HepG2 (cell line): ENCODE data around the gene CDC34. TPM values are rescaled to one million over a fixed set of nuclear protein-coding genes. Genes with fewer than 3 reads are reported as not detected.
A peak's percentile ranks its signal among the peaks of the same experiment; 100 is the strongest.

Experiments
- GPN1 ChIP-seq: sonication (generic); formaldehyde crosslinking; IDR thresholded peaks from 2 replicates; pipeline ENCODE4 v1.5.1; 2020; ENCODE audit warnings: missing genetic modification reagents, borderline replicate concordance
- MED1 ChIP-seq: sonication (generic); formaldehyde crosslinking; IDR thresholded peaks from 2 replicates; pipeline ENCODE4 v1.4.0; 2020; ENCODE audit warnings: missing genetic modification reagents
- NFKB2 ChIP-seq: sonication (generic); formaldehyde crosslinking; IDR thresholded peaks from 2 replicates; pipeline ENCODE4 v1.4.0; 2020; ENCODE audit warnings: missing genetic modification reagents, borderline replicate concordance
- NFYB ChIP-seq: sonication (generic); formaldehyde crosslinking; IDR thresholded peaks from 2 replicates; pipeline ENCODE4 v1.4.0; 2020; ENCODE audit warnings: missing genetic modification reagents
- PHF5A ChIP-seq: IDR thresholded peaks from one replicate; pipeline ENCODE4 v1.6.1; 2018; ENCODE audit warnings: low read depth, missing genetic modification reagents; ENCODE audit not compliant: unreplicated experiment
- POLR2A ChIP-seq, 2 experiments: IDR thresholded peaks; 2 replicates each; pipeline ENCODE4 v1.6.1; 2011; ENCODE audit warnings: low read depth in 2 of 2, low read length in 2 of 2, mild to moderate bottlenecking in 1 of 2, moderate library complexity in 1 of 2; ENCODE audit not compliant: insufficient read depth in 1 of 2
- SP1 ChIP-seq, 2 experiments: fragments of 450-650 bp in 1 of 2; sonication (generic) in 1 of 2; formaldehyde crosslinking in 1 of 2; IDR thresholded peaks; 2 replicates each; pipeline versions ENCODE4 v1.4.0 to v1.6.1; 2016 to 2020; ENCODE audit warnings: missing genetic modification reagents in 1 of 2
- YY1 ChIP-seq: IDR thresholded peaks from 2 replicates; pipeline ENCODE4 v1.6.1; 2011; ENCODE audit warnings: low read length, low read depth, moderate library complexity, mild to moderate bottlenecking; ENCODE audit not compliant: insufficient read depth, insufficient replicate concordance
- ZBTB7A ChIP-seq: sonication (generic); formaldehyde crosslinking; IDR thresholded peaks from 2 replicates; pipeline ENCODE4 v1.8.0; 2022; ENCODE audit warnings: mild to moderate bottlenecking, missing genetic modification reagents
- ZNF274 ChIP-seq: sonication (generic); formaldehyde crosslinking; IDR thresholded peaks from 2 replicates; pipeline ENCODE4 v1.5.1; 2020; ENCODE audit warnings: mild to moderate bottlenecking, missing genetic modification reagents
- ZNF674 ChIP-seq: sonication (generic); formaldehyde crosslinking; IDR thresholded peaks from 2 replicates; pipeline ENCODE4 v1.5.0; 2020; ENCODE audit warnings: low read depth, mild to moderate bottlenecking, missing genetic modification reagents
- ZNF768 ChIP-seq: sonication (generic); formaldehyde crosslinking; IDR thresholded peaks from 2 replicates; pipeline ENCODE4 v1.4.0; 2020; ENCODE audit warnings: missing genetic modification reagents
- polyA plus RNA-seq, 8 experiments: library from polyadenylated mRNA; depleted of rRNA in 3 of 8; stranded (reverse) in 7 of 8; unstranded in 1 of 8; fragments of >200 nt; fragmentation: Illumina TruSeq in 4 of 8; extraction: Trizol in 4 of 8; gene quantifications; 2 replicates each; pipeline versions ENCODE4 v1.2.1 to v1.2.3, GENCODE V29; 2011 to 2016; ENCODE audit warnings: low read depth in 4 of 8, missing spikeins in 1 of 8, mixed read lengths in 1 of 8; ENCODE audit not compliant: insufficient read depth in 1 of 8
- total RNA-seq, 5 experiments: library from RNA; depleted of rRNA; stranded (reverse); fragments of >200 nt; fragmentation: Illumina TruSeq; extraction: Trizol; gene quantifications; 2 replicates each; pipeline ENCODE4 v1.2.3, GENCODE V29; 2016; ENCODE audit warnings: low read depth in 1 of 5
- TF ChIP-seq, protein P1 (sequence below): sonication (generic); formaldehyde crosslinking; IDR thresholded peaks from 2 replicates; pipeline ENCODE4 v1.5.0; 2020; ENCODE audit warnings: mild to moderate bottlenecking, missing genetic modification reagents, borderline replicate concordance
- TF ChIP-seq, protein P2 (sequence below), 2 experiments: sonication (generic) in 1 of 2; formaldehyde crosslinking in 1 of 2; IDR thresholded peaks; 2 replicates each; pipeline versions ENCODE4 v1.6.1 to v1.9.0; 2014 to 2022; ENCODE audit warnings: antibody characterized with exemption in 1 of 2, borderline replicate concordance in 1 of 2, inconsistent platforms in 1 of 2, low read depth in 1 of 2, missing genetic modification reagents in 1 of 2
- TF ChIP-seq, protein P3 (sequence below): IDR thresholded peaks from 2 replicates; pipeline ENCODE4 v1.6.1; 2012; ENCODE audit warnings: inconsistent platforms
- TF ChIP-seq, protein P4 (sequence below): IDR thresholded peaks from 2 replicates; pipeline ENCODE4 v1.6.1; 2016
- TF ChIP-seq, protein P5 (sequence below), 2 experiments: sonication (generic) in 1 of 2; formaldehyde crosslinking in 1 of 2; IDR thresholded peaks; 2 replicates each; pipeline versions ENCODE4 v1.4.0 to v1.6.1; 2018 to 2020; ENCODE audit warnings: missing genetic modification reagents in 2 of 2, borderline replicate concordance in 1 of 2, low read depth in 1 of 2, mild to moderate bottlenecking in 1 of 2, missing biosample characterization in 1 of 2

Gene CDC34
- total and polyA plus RNA-seq, 2 of the 13 experiments (the other 11 are each of a cell fraction or from before 2014, with no cell fraction given), result 138 to 150 TPM

DNA sequence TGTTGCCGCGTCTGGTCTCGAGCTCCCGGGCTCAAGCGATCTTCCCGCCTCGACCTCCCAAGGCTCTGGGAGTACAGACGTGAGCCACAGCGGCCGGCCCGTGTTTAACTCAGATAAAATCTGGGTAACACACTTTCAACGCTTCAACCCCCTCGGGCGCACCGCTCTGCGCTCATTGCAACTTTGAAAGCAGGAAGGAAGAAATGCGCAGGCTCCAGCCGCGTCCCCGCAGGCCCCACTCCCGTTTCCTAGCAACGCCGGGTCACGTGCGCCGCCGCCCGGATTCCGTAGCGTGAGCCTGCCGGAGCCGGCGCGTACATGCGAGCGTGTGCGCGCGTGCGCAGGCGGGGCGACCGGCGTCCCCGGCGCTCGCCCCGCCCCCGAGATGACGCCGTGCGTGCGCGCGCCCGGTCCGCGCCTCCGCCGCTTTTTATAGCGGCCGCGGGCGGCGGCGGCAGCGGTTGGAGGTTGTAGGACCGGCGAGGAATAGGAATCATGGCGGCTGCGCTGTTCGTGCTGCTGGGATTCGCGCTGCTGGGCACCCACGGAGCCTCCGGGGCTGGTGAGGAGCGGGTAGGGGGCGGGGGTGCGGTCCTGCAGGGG, 40.7 kb downstream of the CDC34 start, which contains the start of gene BSG (continued):
- TF ChIP-seq, protein P1, sequence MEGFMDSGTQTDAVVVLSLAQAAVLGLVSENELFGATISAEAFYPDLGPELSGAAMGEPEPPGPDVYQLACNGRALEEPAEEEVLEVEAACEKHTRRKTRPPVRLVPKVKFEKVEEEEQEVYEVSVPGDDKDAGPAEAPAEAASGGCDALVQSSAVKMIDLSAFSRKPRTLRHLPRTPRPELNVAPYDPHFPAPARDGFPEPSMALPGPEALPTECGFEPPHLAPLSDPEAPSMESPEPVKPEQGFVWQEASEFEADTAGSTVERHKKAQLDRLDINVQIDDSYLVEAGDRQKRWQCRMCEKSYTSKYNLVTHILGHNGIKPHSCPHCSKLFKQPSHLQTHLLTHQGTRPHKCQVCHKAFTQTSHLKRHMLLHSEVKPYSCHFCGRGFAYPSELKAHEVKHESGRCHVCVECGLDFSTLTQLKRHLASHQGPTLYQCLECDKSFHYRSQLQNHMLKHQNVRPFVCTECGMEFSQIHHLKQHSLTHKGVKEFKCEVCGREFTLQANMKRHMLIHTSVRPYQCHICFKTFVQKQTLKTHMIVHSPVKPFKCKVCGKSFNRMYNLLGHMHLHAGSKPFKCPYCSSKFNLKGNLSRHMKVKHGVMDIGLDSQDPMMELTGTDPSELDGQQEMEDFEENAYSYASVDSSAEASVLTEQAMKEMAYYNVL (CRISPR knock-in tag), result no peak
- TF ChIP-seq, protein P2, sequence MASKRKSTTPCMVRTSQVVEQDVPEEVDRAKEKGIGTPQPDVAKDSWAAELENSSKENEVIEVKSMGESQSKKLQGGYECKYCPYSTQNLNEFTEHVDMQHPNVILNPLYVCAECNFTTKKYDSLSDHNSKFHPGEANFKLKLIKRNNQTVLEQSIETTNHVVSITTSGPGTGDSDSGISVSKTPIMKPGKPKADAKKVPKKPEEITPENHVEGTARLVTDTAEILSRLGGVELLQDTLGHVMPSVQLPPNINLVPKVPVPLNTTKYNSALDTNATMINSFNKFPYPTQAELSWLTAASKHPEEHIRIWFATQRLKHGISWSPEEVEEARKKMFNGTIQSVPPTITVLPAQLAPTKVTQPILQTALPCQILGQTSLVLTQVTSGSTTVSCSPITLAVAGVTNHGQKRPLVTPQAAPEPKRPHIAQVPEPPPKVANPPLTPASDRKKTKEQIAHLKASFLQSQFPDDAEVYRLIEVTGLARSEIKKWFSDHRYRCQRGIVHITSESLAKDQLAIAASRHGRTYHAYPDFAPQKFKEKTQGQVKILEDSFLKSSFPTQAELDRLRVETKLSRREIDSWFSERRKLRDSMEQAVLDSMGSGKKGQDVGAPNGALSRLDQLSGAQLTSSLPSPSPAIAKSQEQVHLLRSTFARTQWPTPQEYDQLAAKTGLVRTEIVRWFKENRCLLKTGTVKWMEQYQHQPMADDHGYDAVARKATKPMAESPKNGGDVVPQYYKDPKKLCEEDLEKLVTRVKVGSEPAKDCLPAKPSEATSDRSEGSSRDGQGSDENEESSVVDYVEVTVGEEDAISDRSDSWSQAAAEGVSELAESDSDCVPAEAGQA (IDR thresholded peaks at IDR 0.05; ENCODE audit: low read depth), result no peak
- TF ChIP-seq, protein P2 (CRISPR knock-in tag; IDR thresholded peaks at IDR 0.05; ENCODE audit: borderline replicate concordance), result no peak
- TF ChIP-seq MED1 (CRISPR knock-in tag) (peak; percentile 71), SP1 (IDR thresholded peaks at IDR 0.05) (no peak), SP1 (CRISPR knock-in tag; IDR thresholded peaks at IDR 0.05) (peak; percentile 69; the same call in 1 of the 2 replicates), ZBTB7A (CRISPR knock-in tag) (no peak; the same call in 1 of the 2 replicates), ZNF274 (CRISPR knock-in tag) (0 out of 2 replicates have a peak, but pooled peaks have one; percentile 23), ZNF674 (CRISPR knock-in tag) (peak; percentile 83; the same call in 1 of the 2 replicates), PHF5A (CRISPR knock-in tag) (peak; percentile 64), POLR2A (IDR thresholded peaks at IDR 0.05; ENCODE audit: insufficient read depth in 1 of 2, low read depth in 2 of 2, low read length in 2 of 2) (peak; percentile 96 to 97), ZNF768 (CRISPR knock-in tag) (peak; percentile 72; the same call in 1 of the 2 replicates), NFKB2 (peak; percentile 67; the same call in 1 of the 2 replicates), NFYB (0 out of 2 replicates have a peak, but pooled peaks have one; percentile 16), GPN1 (no peak), YY1 (peak; percentile 87)
- TF ChIP-seq, protein P3, sequence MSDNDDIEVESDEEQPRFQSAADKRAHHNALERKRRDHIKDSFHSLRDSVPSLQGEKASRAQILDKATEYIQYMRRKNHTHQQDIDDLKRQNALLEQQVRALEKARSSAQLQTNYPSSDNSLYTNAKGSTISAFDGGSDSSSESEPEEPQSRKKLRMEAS, result peak; percentile 82
- TF ChIP-seq, protein P4, sequence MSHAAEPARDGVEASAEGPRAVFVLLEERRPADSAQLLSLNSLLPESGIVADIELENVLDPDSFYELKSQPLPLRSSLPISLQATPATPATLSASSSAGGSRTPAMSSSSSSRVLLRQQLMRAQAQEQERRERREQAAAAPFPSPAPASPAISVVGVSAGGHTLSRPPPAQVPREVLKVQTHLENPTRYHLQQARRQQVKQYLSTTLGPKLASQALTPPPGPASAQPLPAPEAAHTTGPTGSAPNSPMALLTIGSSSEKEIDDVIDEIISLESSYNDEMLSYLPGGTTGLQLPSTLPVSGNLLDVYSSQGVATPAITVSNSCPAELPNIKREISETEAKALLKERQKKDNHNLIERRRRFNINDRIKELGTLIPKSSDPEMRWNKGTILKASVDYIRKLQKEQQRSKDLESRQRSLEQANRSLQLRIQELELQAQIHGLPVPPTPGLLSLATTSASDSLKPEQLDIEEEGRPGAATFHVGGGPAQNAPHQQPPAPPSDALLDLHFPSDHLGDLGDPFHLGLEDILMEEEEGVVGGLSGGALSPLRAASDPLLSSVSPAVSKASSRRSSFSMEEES (CRISPR knock-in tag), result peak; percentile 85
- TF ChIP-seq, protein P5, sequence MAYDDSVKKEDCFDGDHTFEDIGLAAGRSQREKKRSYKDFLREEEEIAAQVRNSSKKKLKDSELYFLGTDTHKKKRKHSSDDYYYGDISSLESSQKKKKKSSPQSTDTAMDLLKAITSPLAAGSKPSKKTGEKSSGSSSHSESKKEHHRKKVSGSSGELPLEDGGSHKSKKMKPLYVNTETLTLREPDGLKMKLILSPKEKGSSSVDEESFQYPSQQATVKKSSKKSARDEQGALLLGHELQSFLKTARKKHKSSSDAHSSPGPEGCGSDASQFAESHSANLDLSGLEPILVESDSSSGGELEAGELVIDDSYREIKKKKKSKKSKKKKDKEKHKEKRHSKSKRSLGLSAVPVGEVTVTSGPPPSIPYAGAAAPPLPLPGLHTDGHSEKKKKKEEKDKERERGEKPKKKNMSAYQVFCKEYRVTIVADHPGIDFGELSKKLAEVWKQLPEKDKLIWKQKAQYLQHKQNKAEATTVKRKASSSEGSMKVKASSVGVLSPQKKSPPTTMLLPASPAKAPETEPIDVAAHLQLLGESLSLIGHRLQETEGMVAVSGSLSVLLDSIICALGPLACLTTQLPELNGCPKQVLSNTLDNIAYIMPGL (CRISPR knock-in tag; IDR thresholded peaks at IDR 0.05; ENCODE audit: borderline replicate concordance in 1 of 2, low read depth in 1 of 2), result peak; percentile 16 to 57; a peak in 2 of 4 replicates
